Putamen (tissue), 1 donor: ENCODE data around the gene OVCA2.

Experiments used
- DNase-seq: peaks from one replicate; pipeline ENCODE4 v3.0.0-alpha.2; 2016; ENCODE audit warnings: low spot score

The OVCA2 gene

GRCh38 chr17:2065949-2066400 is 24.2 kb downstream of the OVCA2 start:
- DNase-seq, result no peak

GRCh38 chr17:2067048-2067561 is 25.3 kb downstream of the OVCA2 start:
- DNase-seq, result no peak

GRCh38 chr17:2067608-2068024 is 25.8 kb downstream of the OVCA2 start:
- DNase-seq, result no peak

- no peak for DNase-seq
Measured at GRCh38 chr17:2068031-2068518, 26.3 kb downstream of the OVCA2 start.

GRCh38 chr17:2068519-2069051 is 26.8 kb downstream of the OVCA2 start:
- no peak for DNase-seq

GRCh38 chr17:2070241-2071023 is 28.6 kb downstream of the OVCA2 start:
- no peak for DNase-seq

GRCh38 chr17:2071024-2071385 is 29.2 kb downstream of the OVCA2 start:
- DNase-seq, result no peak

- DNase-seq, result no peak
Measured at GRCh38 chr17:2071455-2072281, 29.8 kb downstream of the OVCA2 start.

- no peak for DNase-seq
Measured at GRCh38 chr17:2074919-2075318, 33.1 kb downstream of the OVCA2 start.

GRCh38 chr17:2075336-2076086 is 33.7 kb downstream of the OVCA2 start:
- no peak for DNase-seq

GRCh38 chr17:2076087-2076984 is 34.5 kb downstream of the OVCA2 start:
- DNase-seq, result no peak

GRCh38 chr17:2077040-2077439 is 35.2 kb downstream of the OVCA2 start:
- no peak for DNase-seq

GRCh38 chr17:2081564-2081963 is 39.7 kb downstream of the OVCA2 start:
- DNase-seq, result no peak

GRCh38 chr17:2082003-2082781 is 40.4 kb downstream of the OVCA2 start:
- no peak for DNase-seq

GRCh38 chr17:2083613-2084035 is 41.8 kb downstream of the OVCA2 start:
- DNase-seq, result peak; percentile 35

- DNase-seq, result no peak
Measured at GRCh38 chr17:2084036-2084765, 42.4 kb downstream of the OVCA2 start.

- no peak for DNase-seq
Measured at GRCh38 chr17:2084766-2085647, 43.2 kb downstream of the OVCA2 start.

- DNase-seq, result no peak
Measured at GRCh38 chr17:2085648-2085949, 43.8 kb downstream of the OVCA2 start.
